Measurements from ENCODE around the gene MREG. TPM values are rescaled to one million over a fixed set of nuclear protein-coding genes. Genes with fewer than 3 reads are reported as not detected.

The MREG gene
- total and polyA plus RNA-seq, 10 of the 15 experiments (the other 5 are each of a cell fraction or from before 2014, with no cell fraction given), result 6.9 to 45.0 (median 28.5) TPM

- TF ChIP-seq IRF5 (IDR thresholded peaks at IDR 0.05; ENCODE audit: borderline replicate concordance), result no peak
- TF ChIP-seq DPF2 (IDR thresholded peaks at IDR 0.05), result no peak
- no peak for TF ChIP-seq ZBED1 (IDR thresholded peaks at IDR 0.05; ENCODE audit: borderline replicate concordance)
- no peak for TF ChIP-seq HSF1 (IDR thresholded peaks at IDR 0.05; ENCODE audit: low read depth, low read length)
- no peak for TF ChIP-seq MXI1 (IDR thresholded peaks at IDR 0.05; ENCODE audit: low read depth, low read length)
- TF ChIP-seq ZNF384 (IDR thresholded peaks at IDR 0.05; ENCODE audit: borderline replicate concordance, low read depth, low read length), result no peak
- no peak for TF ChIP-seq ATF2 (IDR thresholded peaks at IDR 0.05; ENCODE audit: low read length)
- TF ChIP-seq ZNF592 (IDR thresholded peaks at IDR 0.05), result no peak
Measured at GRCh38 chr2:215904101-215904500, 109.2 kb downstream of the MREG start (continued).
